H1 (cell line): ENCODE results near the gene INPP5A. TPM values are rescaled to one million over a fixed set of nuclear protein-coding genes. Genes with fewer than 3 reads are reported as not detected.

Experiments used
- CTCF ChIA-PET: fragments of 300-600 bp; sonication (Branson Sonifier 250); formaldehyde crosslinking; loops from one replicate; lab custom pipeline; 2021; ENCODE audit not compliant: partially characterized antibody; lab: Charles Lee
- POLR2A ChIA-PET: fragments of 300-600 bp; sonication (Branson Sonifier 250); formaldehyde crosslinking; loops from one replicate; lab custom pipeline; 2021; ENCODE audit warnings: inconsistent platforms; ENCODE audit not compliant: partially characterized antibody; lab: Charles Lee
- DNase-seq, 2 experiments: peaks; one replicate each; pipeline versions ENCODE4 v3.0.0 to v3.0.0-alpha.2; 2010 to 2022; ENCODE audit warnings: low spot score in 2 of 2, low read depth in 1 of 2, mixed read lengths in 1 of 2
- FAIRE-seq: peaks from 2 replicates; lab custom pipeline; 2011; peaks lifted over from hg19 to GRCh38; lab: Jason Lieb, UNC
- H2AFZ ChIP-seq: 2 replicates; pipeline ENCODE4 v1.8.1; 2012; ENCODE audit warnings: low read length, inconsistent platforms
- H2AK5ac ChIP-seq: 2 replicates; pipeline ENCODE4 v1.6.1; 2013; ENCODE audit warnings: low read depth, low read length
- H2BK120ac ChIP-seq: replicated peaks from 2 replicates; pipeline ENCODE3; 2013; ENCODE audit warnings: low read depth, low read length, inconsistent platforms
- H2BK12ac ChIP-seq: 2 replicates; pipeline ENCODE4 v1.6.1; 2013; ENCODE audit warnings: low read depth, low read length
- H2BK15ac ChIP-seq: 2 replicates; pipeline ENCODE4 v1.6.1; 2013; ENCODE audit warnings: low read length
- H2BK20ac ChIP-seq: 2 replicates; pipeline ENCODE4 v1.6.1; 2013; ENCODE audit warnings: low read length
- H2BK5ac ChIP-seq: 2 replicates; pipeline ENCODE4 v1.6.1; 2013; ENCODE audit warnings: low read depth, low read length
- H3K14ac ChIP-seq: 2 replicates; pipeline ENCODE4 v1.6.1; 2013; ENCODE audit warnings: inconsistent platforms; ENCODE audit not compliant: insufficient read length
- H3K18ac ChIP-seq: 2 replicates; pipeline ENCODE4 v1.6.1; 2013; ENCODE audit warnings: low read length; ENCODE audit errors: extremely low read depth
- H3K23ac ChIP-seq: 2 replicates; pipeline ENCODE4 v1.6.1; 2013; ENCODE audit warnings: inconsistent platforms; ENCODE audit not compliant: insufficient read length
- H3K23me2 ChIP-seq: 2 replicates; pipeline ENCODE4 v1.6.1; 2013; ENCODE audit warnings: low read depth, low read length
- H3K27ac ChIP-seq: 2 replicates; pipeline ENCODE4 v1.6.1; 2011; ENCODE audit warnings: low read depth, low read length, inconsistent platforms
- H3K27me3 ChIP-seq, 4 experiments: replicated peaks in 1 of 4; 1 replicate in 1 of 4; 2 replicates in 3 of 4; pipeline versions ENCODE4 v1.6.1 to v1.8.1; 2011 to 2013; ENCODE audit warnings: low read length in 3 of 4, mild to moderate bottlenecking in 3 of 4, inconsistent platforms in 2 of 4, mixed read lengths in 2 of 4, moderate library complexity in 1 of 4; ENCODE audit not compliant: control insufficient read depth in 3 of 4, insufficient read depth in 3 of 4; ENCODE audit errors: extremely low read depth in 1 of 4
- H3K36me3 ChIP-seq, 4 experiments: 2 replicates each; pipeline versions ENCODE4 v1.6.1 to v1.8.1; 2011 to 2013; ENCODE audit warnings: mild to moderate bottlenecking in 4 of 4, low read length in 3 of 4, moderate library complexity in 2 of 4, control low read depth in 1 of 4, inconsistent platforms in 1 of 4; ENCODE audit not compliant: insufficient read depth in 4 of 4, control insufficient read depth in 2 of 4
- H3K4ac ChIP-seq: replicated peaks from 2 replicates; pipeline ENCODE3; 2013; ENCODE audit warnings: low read length, low read depth, mixed read lengths, inconsistent platforms; ENCODE audit not compliant: insufficient read length
- H3K4me1 ChIP-seq, 4 experiments: replicated peaks in 1 of 4; 1 replicate in 1 of 4; 2 replicates in 3 of 4; pipeline versions ENCODE4 v1.6.1 to v1.8.1; 2011 to 2013; ENCODE audit warnings: low read length in 3 of 4, inconsistent platforms in 2 of 4, mixed read lengths in 1 of 4; ENCODE audit not compliant: insufficient read depth in 4 of 4, control insufficient read depth in 3 of 4
- H3K4me2 ChIP-seq, 2 experiments: 2 replicates each; pipeline versions ENCODE4 v1.6.1 to v1.8.1; 2011 to 2013; ENCODE audit warnings: low read depth in 2 of 2, low read length in 2 of 2, control low read depth in 1 of 2, inconsistent platforms in 1 of 2, mild to moderate bottlenecking in 1 of 2; ENCODE audit not compliant: insufficient read depth in 1 of 2
- H3K4me3 ChIP-seq, 4 experiments: fragments of 200-600, 300-600 bp in 1 of 4; sonication (generic), shearing (Covaris generic), sonication (Bioruptor Twin) in 1 of 4; 2 replicates each; pipeline versions ENCODE4 v1.5.1 to v1.8.1; 2011 to 2016; ENCODE audit warnings: low read length in 4 of 4, low read depth in 3 of 4, control low read depth in 2 of 4, inconsistent platforms in 2 of 4, mild to moderate bottlenecking in 2 of 4, mixed read lengths in 1 of 4, moderate library complexity in 1 of 4; ENCODE audit not compliant: insufficient read depth in 2 of 4; ENCODE audit errors: extremely low read depth in 1 of 4
- H3K56ac ChIP-seq: replicated peaks from 2 replicates; pipeline ENCODE3; 2013; ENCODE audit warnings: low read depth, mild to moderate bottlenecking, mixed read lengths, low read length, inconsistent platforms; ENCODE audit not compliant: insufficient read length
- H3K79me1 ChIP-seq: 2 replicates; pipeline ENCODE4 v1.6.1; 2013; ENCODE audit warnings: low read depth, low read length, control low read depth
- H3K79me2 ChIP-seq, 2 experiments: 2 replicates each; pipeline versions ENCODE4 v1.6.1 to v1.8.1; 2012 to 2013; ENCODE audit warnings: low read length in 2 of 2, mild to moderate bottlenecking in 2 of 2, inconsistent platforms in 1 of 2; ENCODE audit not compliant: insufficient read depth in 2 of 2, control insufficient read depth in 1 of 2
- H3K9ac ChIP-seq, 4 experiments: replicated peaks in 1 of 4; 1 replicate in 1 of 4; 2 replicates in 3 of 4; pipeline versions ENCODE4 v1.6.1 to v1.8.1; 2011 to 2013; ENCODE audit warnings: low read depth in 3 of 4, low read length in 3 of 4, control low read depth in 2 of 4, mild to moderate bottlenecking in 2 of 4, moderate library complexity in 2 of 4, inconsistent platforms in 1 of 4; ENCODE audit errors: extremely low read depth in 1 of 4
- H3K9me3 ChIP-seq, 2 experiments: 2 replicates each; pipeline versions ENCODE4 v1.6.1 to v1.8.1; 2012 to 2013; ENCODE audit warnings: mild to moderate bottlenecking in 2 of 2, moderate library complexity in 2 of 2, control low read depth in 1 of 2, inconsistent platforms in 1 of 2, low read depth in 1 of 2, low read length in 1 of 2, mixed read lengths in 1 of 2; ENCODE audit not compliant: insufficient read depth in 2 of 2
- H4K20me1 ChIP-seq, 2 experiments: replicated peaks in 1 of 2; 2 replicates each; pipeline versions ENCODE3 to v1.8.1; 2011 to 2013; ENCODE audit warnings: inconsistent platforms in 2 of 2, low read length in 2 of 2, mild to moderate bottlenecking in 1 of 2; ENCODE audit not compliant: insufficient read depth in 2 of 2, control insufficient read depth in 1 of 2
- H4K5ac ChIP-seq: 2 replicates; pipeline ENCODE4 v1.6.1; 2013; ENCODE audit warnings: low read length, low read depth, mixed read lengths, inconsistent platforms; ENCODE audit not compliant: insufficient read length
- H4K8ac ChIP-seq: 2 replicates; pipeline ENCODE4 v1.8.0; 2013; ENCODE audit warnings: mild to moderate bottlenecking, moderate library complexity, low read length, inconsistent platforms; ENCODE audit not compliant: insufficient read depth; ENCODE audit errors: extremely low read depth
- H4K91ac ChIP-seq: replicated peaks from 2 replicates; pipeline ENCODE3; 2013; ENCODE audit warnings: low read length, mixed read lengths, inconsistent platforms; ENCODE audit not compliant: insufficient read length
- RAD21 ChIP-seq, 2 experiments: IDR thresholded peaks in 1 of 2; conservative IDR thresholded peaks in 1 of 2; 2 replicates each; pipeline ENCODE4 v1.6.1; 2011; ENCODE audit warnings: low read depth in 2 of 2, low read length in 2 of 2, improper control_type of control experiment in 1 of 2, inconsistent platforms in 1 of 2, mild to moderate bottlenecking in 1 of 2, moderate library complexity in 1 of 2
- RNF2 ChIP-seq: fragments of 200-900, 300-1000 bp; sonication (generic); IDR thresholded peaks from 2 replicates; pipeline ENCODE4 v1.7.1; 2016; ENCODE audit warnings: borderline replicate concordance, low read depth, mild to moderate bottlenecking, antibody characterized with exemption, low read length; ENCODE audit not compliant: poor library complexity, severe bottlenecking; ENCODE audit errors: missing control alignments
- SAP30 ChIP-seq: fragments of 300-600 bp; sonication (generic); IDR thresholded peaks from 2 replicates; pipeline ENCODE4 v1.7.1; 2012; ENCODE audit warnings: low read length, moderate library complexity, mild to moderate bottlenecking, inconsistent platforms; ENCODE audit not compliant: insufficient read depth, insufficient replicate concordance
- SIN3A ChIP-seq, 2 experiments: IDR thresholded peaks in 1 of 2; conservative IDR thresholded peaks in 1 of 2; 2 replicates each; pipeline ENCODE4 v1.6.1; 2011 to 2012; ENCODE audit warnings: low read length in 2 of 2, improper control_type of control experiment in 1 of 2, low read depth in 1 of 2, mild to moderate bottlenecking in 1 of 2
- SRF ChIP-seq: IDR thresholded peaks from 2 replicates; pipeline ENCODE4 v1.6.1; 2011; ENCODE audit warnings: mild to moderate bottlenecking, low read depth, low read length, moderate library complexity
- YY1 ChIP-seq: IDR thresholded peaks from 2 replicates; pipeline ENCODE4 v1.6.1; 2011; ENCODE audit warnings: low read depth, mild to moderate bottlenecking, low read length
- WGBS, 2 experiments: shearing (Covaris generic) in 1 of 2; methylation state at CpG; one replicate each; pipeline versions ENCODE4 v1.1.6 to v1.1.7; 2013 to 2015; ENCODE audit warnings: low lambda C conversion rate in 2 of 2, mixed read lengths in 2 of 2, inconsistent platforms in 1 of 2, low coverage in 1 of 2, missing lambda C conversion rate in 1 of 2; ENCODE audit not compliant: insufficient replicate concordance in 2 of 2, insufficient coverage in 1 of 2, insufficient read length in 1 of 2; ENCODE audit errors: extremely low coverage in 1 of 2, missing lambda C conversion rate in 1 of 2; 5-methylcytosine and 5-hydroxymethylcytosine counted together
- polyA plus RNA-seq, 7 experiments: library from polyadenylated mRNA; depleted of rRNA in 3 of 7; stranded (reverse) in 5 of 7; unstranded in 2 of 7; fragments of >200 nt in 5 of 7; fragments of 200-250 nt in 2 of 7; gene quantifications; 1 replicate in 5 of 7; 2 replicates in 1 of 7; 4 replicates in 1 of 7; pipeline versions ENCODE4 v1.2.1 to v1.2.3, GENCODE V29; 2011 to 2013; ENCODE audit warnings: missing spikeins in 2 of 7, mixed read lengths in 2 of 7
- total RNA-seq: library from RNA; stranded (reverse); fragmentation: NEBNext Ultra II Directional; extraction: Animal tissue kit (Norgen Biotek cat#: 25700); gene quantifications from 2 replicates; pipeline ENCODE4 v1.2.1, GENCODE V29; 2021
- TF ChIP-seq, protein P1 (sequence below): IDR thresholded peaks from 2 replicates; pipeline ENCODE4 v1.6.1; 2012; ENCODE audit warnings: inconsistent platforms

The INPP5A gene
- total and polyA plus RNA-seq, 2 of the 8 experiments (the other 6 are each of a cell fraction or from before 2014, with no cell fraction given) = 19.7 to 27.5 TPM

DNA sequence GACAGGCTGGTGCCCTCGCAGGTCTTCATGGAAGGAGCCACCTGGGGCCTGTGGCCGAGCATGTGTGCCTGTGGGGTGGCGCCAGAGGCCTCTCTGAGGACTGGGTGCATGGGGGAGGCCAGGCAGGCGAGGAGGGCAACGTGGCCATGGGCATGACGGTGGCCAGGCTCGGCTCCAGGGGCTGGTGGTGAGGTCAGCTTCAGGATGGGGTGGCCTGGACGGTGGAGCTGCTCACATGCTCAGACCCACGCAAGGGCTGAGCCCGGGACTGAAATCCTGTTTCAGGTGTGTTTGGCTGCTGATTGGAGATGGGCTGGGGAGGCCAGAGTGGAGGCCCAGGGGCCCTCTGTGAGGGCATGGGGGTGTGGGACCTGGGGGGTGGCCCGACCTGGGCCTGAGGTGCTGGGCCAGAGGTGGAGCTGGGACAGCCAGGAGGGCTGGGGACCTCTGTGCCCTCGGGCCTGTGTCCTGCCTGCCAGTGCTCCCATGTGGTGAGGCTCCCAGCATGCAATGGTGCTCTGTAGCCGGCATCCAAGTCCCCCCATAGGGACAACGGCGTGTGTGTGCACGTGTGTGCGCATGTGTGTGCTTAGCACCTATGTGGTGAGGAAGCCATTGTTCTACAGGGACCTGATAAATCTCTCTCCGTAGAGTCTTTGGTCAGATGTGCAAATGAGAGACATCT lies 71.1 kb downstream of the INPP5A start:
- FAIRE-seq = no peak
- H2AFZ ChIP-seq = no peak overlapping the region
- H3K36me3 ChIP-seq = no peaks in the 10 kb centered on the region
- no peak for DNase-seq
- H3K27ac ChIP-seq = no peak overlapping the region
- POLR2A ChIA-PET = no interaction called here
- H3K23me2 ChIP-seq = no peaks in the 10 kb centered on the region
- no peak overlapping the region for H2BK20ac ChIP-seq
- no peak overlapping the region for H4K5ac ChIP-seq
- H3K23ac ChIP-seq = no peak overlapping the region
- H2BK12ac ChIP-seq = no peak overlapping the region
- H3K79me1 ChIP-seq = no peaks in the 10 kb centered on the region
- H2BK5ac ChIP-seq = no peak overlapping the region; the same call in 1 of the 2 replicates
- no peaks in the 10 kb centered on the region for H3K4me1 ChIP-seq
- peaks cover 1 to 11% of the 10 kb centered on the region in 2 experiments for H4K20me1 ChIP-seq
- H2AK5ac ChIP-seq = no peak overlapping the region
- no peak overlapping the region for H3K56ac ChIP-seq
- no peak overlapping the region for H2BK15ac ChIP-seq
- no peaks in the 10 kb centered on the region for H3K79me2 ChIP-seq
- no peaks in the 10 kb centered on the region; a peak in 1 of 7 replicates for H3K27me3 ChIP-seq
- H3K18ac ChIP-seq = no peak overlapping the region
- H3K9ac ChIP-seq = no peak overlapping the region
- WGBS, 2 experiments = 87% methylated on average over 18 of the region's 18 CpGs; no CpG with 5 or more reads in 1 of the 2 experiments
- no peak overlapping the region for H3K4ac ChIP-seq
- no peak overlapping the region for H4K91ac ChIP-seq
- H3K4me3 ChIP-seq = no peak overlapping the region
- peaks cover 3 to 6% of the 10 kb centered on the region in 2 experiments; a peak in 3 of 4 replicates for H3K9me3 ChIP-seq
- CTCF ChIA-PET = interaction anchor here (1.7 kb wide), 1 partner anchor 22 kb away, joined by 5 read pairs; no protein-coding TSS in a partner anchor
- H3K14ac ChIP-seq = no peak overlapping the region
- no peak overlapping the region for H3K4me2 ChIP-seq
- peak overlapping the region; percentile 25 for H4K8ac ChIP-seq
- H2BK120ac ChIP-seq = no peak overlapping the region
- no peak for TF ChIP-seq SIN3A (conservative IDR thresholded peaks at IDR 0.05 in 1 of 2, IDR thresholded peaks at IDR 0.05 in 1 of 2; ENCODE audit: low read depth in 1 of 2, low read length in 2 of 2)
- no peak for TF ChIP-seq YY1
- TF ChIP-seq SAP30 = no peak
- TF ChIP-seq SRF = no peak
- TF ChIP-seq, protein P1, sequence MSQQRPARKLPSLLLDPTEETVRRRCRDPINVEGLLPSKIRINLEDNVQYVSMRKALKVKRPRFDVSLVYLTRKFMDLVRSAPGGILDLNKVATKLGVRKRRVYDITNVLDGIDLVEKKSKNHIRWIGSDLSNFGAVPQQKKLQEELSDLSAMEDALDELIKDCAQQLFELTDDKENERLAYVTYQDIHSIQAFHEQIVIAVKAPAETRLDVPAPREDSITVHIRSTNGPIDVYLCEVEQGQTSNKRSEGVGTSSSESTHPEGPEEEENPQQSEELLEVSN = no peak
- no peak for TF ChIP-seq RNF2
- no peak for TF ChIP-seq RAD21 (IDR thresholded peaks at IDR 0.05 in 1 of 2, conservative IDR thresholded peaks at IDR 0.05 in 1 of 2; ENCODE audit: low read depth in 2 of 2, low read length in 2 of 2)
